Superior temporal gyrus (tissue), 1 donor: ENCODE results near the gene SLC25A22.

ENCODE experiments used
- DNase-seq: peaks from one replicate; pipeline ENCODE4 v3.0.0-alpha.2; 2016; ENCODE audit errors: extremely low spot score

SLC25A22 gene

GRCh38 chr11:833849-834311, 35.8 kb upstream of the SLC25A22 start:
- no peak for DNase-seq

GRCh38 chr11:833114-833791, 35.2 kb upstream of the SLC25A22 start:
- no peak for DNase-seq

GRCh38 chr11:832529-833113, 34.5 kb upstream of the SLC25A22 start, which contains the start of gene CD151:
Gene CD151, plus strand, starts transcription at chr11:832952. Its CDS starts 3,118 bp downstream, at chr11:836070.
- no peak for DNase-seq

- DNase-seq = no peak
These were observed 34.0 kb upstream of the SLC25A22 start for GRCh38 chr11:831961-832528.

GRCh38 chr11:831118-831864, 33.2 kb upstream of the SLC25A22 start:
- no peak for DNase-seq

- DNase-seq = no peak
These were observed 32.4 kb upstream of the SLC25A22 start for GRCh38 chr11:830295-831117.

- DNase-seq = no peak
These were observed 31.8 kb upstream of the SLC25A22 start for GRCh38 chr11:829847-830294.

- DNase-seq = no peak
These were observed 31.2 kb upstream of the SLC25A22 start for GRCh38 chr11:829176-829846.

GRCh38 chr11:828506-829175, 30.6 kb upstream of the SLC25A22 start:
- DNase-seq = no peak

- DNase-seq = no peak
These were observed 29.8 kb upstream of the SLC25A22 start, which contains the start of gene CRACR2B for GRCh38 chr11:827897-828192. Gene CRACR2B, plus strand, starts transcription at chr11:827919. Its CDS starts 689 bp downstream, at chr11:828608.

GRCh38 chr11:827146-827896, 29.2 kb upstream of the SLC25A22 start:
- no peak for DNase-seq

- DNase-seq = no peak
These were observed 28.7 kb upstream of the SLC25A22 start for GRCh38 chr11:826836-827145.

GRCh38 chr11:826227-826621, 28.1 kb upstream of the SLC25A22 start:
- no peak for DNase-seq

GRCh38 chr11:825366-826226, 27.5 kb upstream of the SLC25A22 start:
- DNase-seq = no peak

- no peak for DNase-seq
These were observed 26.9 kb upstream of the SLC25A22 start for GRCh38 chr11:824942-825341.

- DNase-seq = peak; percentile 50
These were observed 26.3 kb upstream of the SLC25A22 start for GRCh38 chr11:824292-824880.

- DNase-seq = no peak
These were observed 25.6 kb upstream of the SLC25A22 start for GRCh38 chr11:823441-824291.
